Measurements from ENCODE around the gene EPB41L4A. TPM values are rescaled to one million over a fixed set of nuclear protein-coding genes. Genes with fewer than 3 reads are reported as not detected.

EPB41L4A gene
- total RNA-seq, 2 donors from 2014 or later, result 7.7 to 9.9 TPM

- WGBS, 2 experiments (ENCODE audit: insufficient coverage in 1 of 2, insufficient read length in 1 of 2), result 81 to 84% methylated on average over 3 of the region's 3 CpGs
- H3K9me3 Mint-ChIP-seq, result no peaks in the 10 kb centered on the region
Observed at GRCh38 chr5:112124788-112125187, 294.3 kb downstream of the EPB41L4A start.

GRCh38 chr5:112123086-112123485 is 296.0 kb downstream of the EPB41L4A start:
- Mint-ChIP-seq H3K4me3 (no peak overlapping the region), H3K4me1 (peaks cover 8% of the 10 kb centered on the region), H3K27ac (no peak overlapping the region), H3K9me3 (no peaks in the 10 kb centered on the region), H3K27me3 (ENCODE audit: insufficient read depth) (no peaks in the 10 kb centered on the region), H3K36me3 (ENCODE audit: low read depth) (no peaks in the 10 kb centered on the region)
- Histone ChIP-seq H3K27me3 (ENCODE audit: control insufficient read depth, insufficient read depth, low read length, poor library complexity, severe bottlenecking) (no peaks in the 10 kb centered on the region), H3K4me1 (ENCODE audit: control insufficient read depth, insufficient read depth, low read length) (no peaks in the 10 kb centered on the region), H3K4me3 (ENCODE audit: low read length) (no peak overlapping the region), H3K9me3 (ENCODE audit: control insufficient read depth, low read length) (no peaks in the 10 kb centered on the region), H3K36me3 (ENCODE audit: control insufficient read depth, insufficient read depth, low read length) (no peaks in the 10 kb centered on the region), H3K9ac (ENCODE audit: extremely low read depth, low read length, poor library complexity, severe bottlenecking) (no peak overlapping the region), H3K27ac (ENCODE audit: low read depth, low read length) (no peak overlapping the region)
- no peak for TF ChIP-seq CTCF (conservative IDR thresholded peaks at IDR 0.05)
- 96 to 100% methylated on average over 1 to 2 of the region's 2 CpGs for WGBS, 2 experiments (ENCODE audit: insufficient coverage in 1 of 2, insufficient read length in 1 of 2)
- DNase-seq, result no peak

More at GRCh38 chr5:112124788-112125187, 294.3 kb downstream of the EPB41L4A start:
- no peaks in the 10 kb centered on the region for H3K36me3 Mint-ChIP-seq (ENCODE audit: low read depth)
- Histone ChIP-seq H3K27me3 (ENCODE audit: control insufficient read depth, insufficient read depth, low read length, poor library complexity, severe bottlenecking) (no peaks in the 10 kb centered on the region), H3K9ac (ENCODE audit: extremely low read depth, low read length, poor library complexity, severe bottlenecking) (no peak overlapping the region), H3K4me3 (ENCODE audit: low read length) (no peak overlapping the region), H3K9me3 (ENCODE audit: control insufficient read depth, low read length) (no peaks in the 10 kb centered on the region), H3K4me1 (ENCODE audit: control insufficient read depth, insufficient read depth, low read length) (no peaks in the 10 kb centered on the region), H3K27ac (ENCODE audit: low read depth, low read length) (no peak overlapping the region), H3K36me3 (ENCODE audit: control insufficient read depth, insufficient read depth, low read length) (no peaks in the 10 kb centered on the region)
- H3K27me3 Mint-ChIP-seq (ENCODE audit: insufficient read depth), result no peaks in the 10 kb centered on the region
- no peak overlapping the region for H3K4me3 Mint-ChIP-seq
- TF ChIP-seq CTCF (conservative IDR thresholded peaks at IDR 0.05), result no peak
- no peak overlapping the region for H3K27ac Mint-ChIP-seq
- DNase-seq, result no peak
- H3K4me1 Mint-ChIP-seq, result peaks cover 8% of the 10 kb centered on the region

GRCh38 chr5:112122353-112122752 is 296.7 kb downstream of the EPB41L4A start:
- 84 to 95% methylated on average over 2 to 3 of the region's 3 CpGs for WGBS, 2 experiments (ENCODE audit: insufficient coverage in 1 of 2, insufficient read length in 1 of 2)
- H3K27me3 ChIP-seq (ENCODE audit: control insufficient read depth, insufficient read depth, low read length, poor library complexity, severe bottlenecking), result no peaks in the 10 kb centered on the region
- H3K9me3 Mint-ChIP-seq, result no peaks in the 10 kb centered on the region
- H3K4me3 Mint-ChIP-seq, result no peak overlapping the region
- H3K36me3 Mint-ChIP-seq (ENCODE audit: low read depth), result no peaks in the 10 kb centered on the region
- H3K9ac ChIP-seq (ENCODE audit: extremely low read depth, low read length, poor library complexity, severe bottlenecking), result no peak overlapping the region
- no peak overlapping the region for H3K4me3 ChIP-seq (ENCODE audit: low read length)
- DNase-seq, result no peak
- no peak for TF ChIP-seq CTCF (conservative IDR thresholded peaks at IDR 0.05)
- H3K27ac ChIP-seq (ENCODE audit: low read depth, low read length), result no peak overlapping the region
- peaks cover 8% of the 10 kb centered on the region for H3K4me1 Mint-ChIP-seq
- H3K36me3 ChIP-seq (ENCODE audit: control insufficient read depth, insufficient read depth, low read length), result no peaks in the 10 kb centered on the region
- H3K27me3 Mint-ChIP-seq (ENCODE audit: insufficient read depth), result no peaks in the 10 kb centered on the region
- no peaks in the 10 kb centered on the region for H3K9me3 ChIP-seq (ENCODE audit: control insufficient read depth, low read length)
- H3K27ac Mint-ChIP-seq, result no peak overlapping the region
- H3K4me1 ChIP-seq (ENCODE audit: control insufficient read depth, insufficient read depth, low read length), result no peaks in the 10 kb centered on the region

Data from endodermal cell (in vitro differentiated cells).